GM19397 (cell line): ENCODE results near the gene RHOBTB3.
"Not testable (repeated sequence)": the region's sequence is repeated elsewhere in the genome, so short reads cannot be mapped to it uniquely, and the experiment has no call there.

Source experiments
- ATAC-seq: cut with Tn5 transposase; IDR thresholded peaks from one replicate; pipeline ENCODE4 v1.9.1; 2021; ENCODE audit warnings: mild to moderate bottlenecking, moderate library complexity; ENCODE audit not compliant: unreplicated experiment

Gene RHOBTB3

GRCh38 chr5:95798545-95798944, 67.4 kb downstream of the RHOBTB3 start:
- no peak for ATAC-seq

GRCh38 chr5:95799191-95799835, 68.2 kb downstream of the RHOBTB3 start:
- no peak for ATAC-seq

GRCh38 chr5:95800553-95800952, 69.4 kb downstream of the RHOBTB3 start:
- ATAC-seq, result no peak

GRCh38 chr5:95801532-95801931, 70.4 kb downstream of the RHOBTB3 start:
- ATAC-seq, result no peak

GRCh38 chr5:95801961-95802360, 70.8 kb downstream of the RHOBTB3 start:
- ATAC-seq, result no peak

- no peak for ATAC-seq
Measured at GRCh38 chr5:95803271-95804148, 72.4 kb downstream of the RHOBTB3 start.

GRCh38 chr5:95804736-95805539, 73.8 kb downstream of the RHOBTB3 start:
- no peak for ATAC-seq

- ATAC-seq, result no peak
Measured at GRCh38 chr5:95806687-95807086, 75.6 kb downstream of the RHOBTB3 start.

GRCh38 chr5:95808013-95808685, 77.0 kb downstream of the RHOBTB3 start:
- peak; percentile 0 for ATAC-seq

GRCh38 chr5:95808686-95809413, 77.7 kb downstream of the RHOBTB3 start:
- peak; percentile 99 for ATAC-seq

- ATAC-seq, result no peak
Measured at GRCh38 chr5:95809414-95809960, 78.4 kb downstream of the RHOBTB3 start.

GRCh38 chr5:95810305-95811125, 79.4 kb downstream of the RHOBTB3 start:
- no peak for ATAC-seq

GRCh38 chr5:95811126-95811423, 79.9 kb downstream of the RHOBTB3 start:
- not testable (repeated sequence) for ATAC-seq

- not testable (repeated sequence) for ATAC-seq
Measured at GRCh38 chr5:95811461-95812073, 80.4 kb downstream of the RHOBTB3 start.

GRCh38 chr5:95812074-95812471, 80.9 kb downstream of the RHOBTB3 start:
- no peak for ATAC-seq

- not testable (repeated sequence) for ATAC-seq
Measured at GRCh38 chr5:95813035-95813434, 81.9 kb downstream of the RHOBTB3 start.

GRCh38 chr5:95815155-95815729, 84.1 kb downstream of the RHOBTB3 start:
- no peak for ATAC-seq

- no peak for ATAC-seq
Measured at GRCh38 chr5:95816341-95816740, 85.2 kb downstream of the RHOBTB3 start.
